K562 (cell line): ENCODE results near the gene DARS1. TPM values are rescaled to one million over a fixed set of nuclear protein-coding genes. Genes with fewer than 3 reads are reported as not detected.

Source experiments
- ATAC-seq: fragments of 200-7000 bp; cut with Tn5 transposase; 3 replicates; pipeline ENCODE4 v1.9.1; 2020; ENCODE audit warnings: moderate library complexity
- BruUV-seq: library from RNA; stranded (reverse); fragments of 400-500 nt; replicated peaks from 2 replicates; lab custom pipeline; 2021; lab: Mats Ljungman, UMichigan
- CTCF ChIA-PET: fragments of 300-600 bp; formaldehyde crosslinking; extraction: SDS; loops from one replicate; lab custom pipeline; 2021; ENCODE audit warnings: low intra/inter-chr PET ratio; lab: Yijun Ruan, JAX
- POLR2A ChIA-PET: fragments of 300-600, 350-650 bp; sonication (Branson Sonifier 250); formaldehyde crosslinking; extraction: SDS; loops from one replicate; lab custom pipeline; 2021; ENCODE audit warnings: antibody characterized with exemption, inconsistent platforms; lab: Yijun Ruan, JAX
- DNase-seq, 4 experiments: peaks; one replicate each; pipeline versions ENCODE4 v3.0.0 to v3.0.0-alpha.2; 2011 to 2018; ENCODE audit warnings: low spot score in 3 of 4, mixed read lengths in 3 of 4; ENCODE audit errors: extremely low read depth in 1 of 4
- FAIRE-seq: peaks from 2 replicates; lab custom pipeline; 2011; peaks lifted over from hg19 to GRCh38; lab: Jason Lieb, UNC
- H2AFZ ChIP-seq: 2 replicates; pipeline ENCODE4 v1.6.0; 2011; ENCODE audit warnings: low read depth, low read length, control low read depth, inconsistent platforms
- H3K27ac ChIP-seq: fragments of 200-600 bp; 3 replicates; pipeline ENCODE4 v1.8.0; 2011; ENCODE audit warnings: low read depth, mild to moderate bottlenecking, control low read depth, inconsistent platforms, low read length, moderate library complexity, mixed read lengths; ENCODE audit errors: extremely low read depth
- H3K27me3 ChIP-seq, 2 experiments: fragments of 300-600 bp in 1 of 2; 2 replicates in 1 of 2; 3 replicates in 1 of 2; pipeline versions ENCODE4 v1.6.0 to v1.8.0; 2011; ENCODE audit warnings: inconsistent platforms in 2 of 2, low read length in 2 of 2, mild to moderate bottlenecking in 1 of 2, mixed read lengths in 1 of 2, moderate library complexity in 1 of 2; ENCODE audit not compliant: control insufficient read depth in 2 of 2, insufficient read depth in 2 of 2
- H3K36me3 ChIP-seq: fragments of 300-600 bp; 3 replicates; pipeline ENCODE4 v1.8.0; 2011; ENCODE audit warnings: mild to moderate bottlenecking, low read length, inconsistent platforms; ENCODE audit not compliant: control insufficient read depth, insufficient read depth
- H3K4me1 ChIP-seq, 2 experiments: fragments of 200-600 bp in 1 of 2; replicated peaks in 1 of 2; 2 replicates in 1 of 2; 3 replicates in 1 of 2; pipeline versions ENCODE4 v1.5.1 to v1.8.0; 2011; ENCODE audit warnings: inconsistent platforms in 2 of 2, low read length in 2 of 2, mild to moderate bottlenecking in 1 of 2, mixed read lengths in 1 of 2, moderate library complexity in 1 of 2; ENCODE audit not compliant: control insufficient read depth in 2 of 2, insufficient read depth in 2 of 2
- H3K4me2 ChIP-seq: 2 replicates; pipeline ENCODE4 v1.6.1; 2011; ENCODE audit warnings: low read length, control low read depth, inconsistent platforms, mixed read lengths; ENCODE audit not compliant: insufficient read depth
- H3K4me3 ChIP-seq: fragments of 200-600 bp; sonication (generic), shearing (Covaris generic); 2 replicates; pipeline ENCODE4 v1.5.1; 2016; ENCODE audit warnings: control low read depth, inconsistent platforms
- H3K79me2 ChIP-seq: fragments of 200-600 bp; 3 replicates; pipeline ENCODE4 v1.8.0; 2011; ENCODE audit warnings: low read length, inconsistent platforms; ENCODE audit not compliant: control insufficient read depth, insufficient read depth
- H3K9ac ChIP-seq, 2 experiments: 2 replicates each; pipeline versions ENCODE4 v1.6.0 to v1.6.1; 2011; ENCODE audit warnings: low read depth in 2 of 2, low read length in 2 of 2, control low read depth in 1 of 2, inconsistent platforms in 1 of 2, mild to moderate bottlenecking in 1 of 2, mixed read lengths in 1 of 2; ENCODE audit not compliant: insufficient read depth in 1 of 2
- H3K9me1 ChIP-seq: one replicate; pipeline ENCODE4 v1.6.0; 2011; ENCODE audit warnings: inconsistent platforms, mild to moderate bottlenecking, low read length, moderate library complexity; ENCODE audit not compliant: control insufficient read depth, insufficient read depth
- H3K9me3 ChIP-seq: replicated peaks from 2 replicates; pipeline ENCODE4 v1.5.1; 2011; ENCODE audit warnings: low read depth, low read length, inconsistent platforms; ENCODE audit not compliant: control insufficient read depth, insufficient read depth
- H4K20me1 ChIP-seq: replicated peaks from 2 replicates; pipeline ENCODE4 v1.6.1; 2011; ENCODE audit warnings: low read length, inconsistent platforms, mixed read lengths; ENCODE audit not compliant: control insufficient read depth, insufficient read depth
- POLR2A ChIP-seq: fragments of 450-650 bp; conservative IDR thresholded peaks from 2 replicates; pipeline ENCODE4 v1.6.1; 2016
- ZNF184 ChIP-seq: sonication (generic); formaldehyde crosslinking; IDR thresholded peaks from 2 replicates; pipeline ENCODE4 v1.5.0; 2020; ENCODE audit warnings: missing genetic modification reagents
- WGBS: fragments of 100-300 bp; shearing (Covaris generic); methylation state at CpG from one replicate; pipeline ENCODE4 v1.1.6; 2016; ENCODE audit warnings: low coverage, mixed read lengths; ENCODE audit not compliant: insufficient coverage; ENCODE audit errors: missing lambda C conversion rate; 5-methylcytosine and 5-hydroxymethylcytosine counted together
- in situ Hi-C: fragments of 300-500 bp; cut with MboI; formaldehyde crosslinking; loops from 4 replicates; pipeline ENCODE4 v1.15.0; 2018; ENCODE audit warnings: inconsistent platforms, mixed read lengths
- intact Hi-C: fragments of 100-400 bp; cut with micrococcal nuclease; formaldehyde crosslinking; loops from 2 replicates; pipeline ENCODE4 v1.14.2; 2022
- polyA plus RNA-seq, 8 experiments: library from polyadenylated mRNA; depleted of rRNA in 4 of 8; stranded (reverse) in 5 of 8; unstranded in 3 of 8; fragments of >200 nt; fragmentation: Nextera tagmentation in 2 of 8; fragmentation: Illumina TruSeq in 1 of 8; extraction: Ambion mirVana in 2 of 8; extraction: Trizol in 1 of 8; gene quantifications; 2 replicates each; pipeline versions ENCODE4 v1.2.1 to v1.2.3, GENCODE V29; 2011 to 2014; ENCODE audit warnings: inconsistent platforms in 1 of 8, missing spikeins in 1 of 8
- total RNA-seq, 7 experiments: library from RNA; depleted of rRNA in 6 of 7; stranded (reverse); fragments of >200 nt in 6 of 7; fragmentation: Illumina TruSeq in 2 of 7; extraction: Trizol in 2 of 7; gene quantifications; 2 replicates each; pipeline versions ENCODE4 v1.2.1 to v1.2.3, GENCODE V29; 2011 to 2021; ENCODE audit warnings: low replicate concordance in 1 of 7
- TF ChIP-seq, protein P1 (sequence below): sonication (generic); formaldehyde crosslinking; IDR thresholded peaks from 2 replicates; pipeline ENCODE4 v1.8.0; 2022; ENCODE audit warnings: missing genetic modification reagents, mild to moderate bottlenecking, borderline replicate concordance
- TF ChIP-seq, protein P2 (sequence below): fragments of 450-650 bp; IDR thresholded peaks from 2 replicates; pipeline ENCODE4 v1.6.1; 2014; ENCODE audit warnings: low read depth, mild to moderate bottlenecking, moderate library complexity, borderline replicate concordance

The DARS1 gene
- total and polyA plus RNA-seq, 9 of the 15 experiments (the other 6 are each of a cell fraction or from before 2014, with no cell fraction given) = 91.5 to 239 (median 98.0) TPM

DNA sequence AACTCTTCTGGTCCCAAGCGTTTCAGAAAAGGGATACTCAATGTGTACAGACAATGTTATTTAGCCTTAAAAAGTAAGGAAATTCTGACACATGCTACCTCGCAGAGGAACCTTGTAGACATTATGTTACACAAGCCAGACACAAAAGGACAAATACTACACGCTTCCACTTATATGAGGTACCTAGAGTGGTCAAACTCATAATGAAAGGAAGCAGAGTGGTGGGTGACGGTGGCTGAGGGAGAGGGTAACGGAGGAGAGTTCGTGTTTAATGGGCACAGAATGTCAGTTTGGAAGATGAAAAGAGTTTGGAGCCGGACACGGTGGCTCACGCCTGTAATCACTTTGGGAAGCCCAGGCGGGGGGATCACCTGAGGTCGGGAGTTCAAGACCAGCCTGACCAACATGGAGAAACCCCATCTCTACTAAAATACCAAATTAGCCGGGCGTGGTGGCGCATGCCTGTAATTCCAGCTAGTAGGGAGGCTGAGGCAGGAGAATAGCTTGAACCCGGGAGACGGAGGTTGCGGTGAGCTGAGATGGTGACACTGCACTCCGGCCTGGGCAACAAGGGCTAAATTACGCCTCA lies 110.6 kb downstream of the DARS1 start (continued):
- TF ChIP-seq ZNF184 (CRISPR knock-in tag) = no peak
- TF ChIP-seq, protein P1, sequence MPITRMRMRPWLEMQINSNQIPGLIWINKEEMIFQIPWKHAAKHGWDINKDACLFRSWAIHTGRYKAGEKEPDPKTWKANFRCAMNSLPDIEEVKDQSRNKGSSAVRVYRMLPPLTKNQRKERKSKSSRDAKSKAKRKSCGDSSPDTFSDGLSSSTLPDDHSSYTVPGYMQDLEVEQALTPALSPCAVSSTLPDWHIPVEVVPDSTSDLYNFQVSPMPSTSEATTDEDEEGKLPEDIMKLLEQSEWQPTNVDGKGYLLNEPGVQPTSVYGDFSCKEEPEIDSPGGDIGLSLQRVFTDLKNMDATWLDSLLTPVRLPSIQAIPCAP (CRISPR knock-in tag) = no peak

DNA sequence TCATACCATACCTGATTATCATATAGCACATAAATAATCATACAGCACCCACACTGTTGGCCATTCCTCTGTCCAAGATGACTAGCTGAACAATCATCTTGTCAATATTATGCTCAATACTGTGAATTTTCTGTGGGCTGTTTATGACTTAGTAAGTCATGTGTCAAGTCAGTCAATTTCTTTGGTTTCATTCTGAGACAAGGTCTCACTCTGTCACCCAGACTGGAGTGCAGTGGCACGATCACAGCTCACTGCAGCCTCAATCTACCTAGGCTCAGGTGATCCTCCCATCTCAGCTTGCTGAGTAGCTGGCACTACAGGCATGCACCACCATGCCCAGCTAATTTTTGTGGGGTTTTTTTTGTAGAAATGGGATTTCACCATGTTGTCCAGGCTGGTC lies 114.9 kb downstream of the DARS1 start:
- H3K9me3 ChIP-seq = no peaks in the 10 kb centered on the region
- peaks cover 3% of the 10 kb centered on the region for H3K9me1 ChIP-seq
- H3K4me2 ChIP-seq = no peak overlapping the region
- 0 out of 2 replicates have a peak, but pooled peaks have one; percentile 16 for TF ChIP-seq POLR2A
- TF ChIP-seq, protein P2, sequence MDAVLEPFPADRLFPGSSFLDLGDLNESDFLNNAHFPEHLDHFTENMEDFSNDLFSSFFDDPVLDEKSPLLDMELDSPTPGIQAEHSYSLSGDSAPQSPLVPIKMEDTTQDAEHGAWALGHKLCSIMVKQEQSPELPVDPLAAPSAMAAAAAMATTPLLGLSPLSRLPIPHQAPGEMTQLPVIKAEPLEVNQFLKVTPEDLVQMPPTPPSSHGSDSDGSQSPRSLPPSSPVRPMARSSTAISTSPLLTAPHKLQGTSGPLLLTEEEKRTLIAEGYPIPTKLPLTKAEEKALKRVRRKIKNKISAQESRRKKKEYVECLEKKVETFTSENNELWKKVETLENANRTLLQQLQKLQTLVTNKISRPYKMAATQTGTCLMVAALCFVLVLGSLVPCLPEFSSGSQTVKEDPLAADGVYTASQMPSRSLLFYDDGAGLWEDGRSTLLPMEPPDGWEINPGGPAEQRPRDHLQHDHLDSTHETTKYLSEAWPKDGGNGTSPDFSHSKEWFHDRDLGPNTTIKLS = no peak
- no peak overlapping the region for H2AFZ ChIP-seq
- H4K20me1 ChIP-seq = 0 out of 2 replicates have a peak, but pooled peaks cover 5% of the 10 kb centered on the region
- H3K27me3 ChIP-seq = no peaks in the 10 kb centered on the region
- ChIA-PET POLR2A (interaction anchor here (0.6 to 1.2 kb wide), 2 partner anchors 11 to 90 kb away, joined by 3 read pairs; no protein-coding TSS in a partner anchor), CTCF (no interaction called here)
- DNase-seq (no peak), FAIRE-seq (no peak), ATAC-seq (no peak)
- BruUV-seq = no TSS peak
- WGBS = 90% methylated on average over 1 of the region's 1 CpG
- H3K79me2 ChIP-seq = peaks cover 47% of the 10 kb centered on the region
- no peak overlapping the region for H3K9ac ChIP-seq
- no peak overlapping the region for H3K27ac ChIP-seq
- in situ Hi-C loops (no loop called here), intact Hi-C loops (no loop called here)
- H3K4me1 ChIP-seq = peaks cover 2 to 12% of the 10 kb centered on the region in 2 experiments; a peak in 4 of 5 replicates
- H3K36me3 ChIP-seq = peaks cover 89% of the 10 kb centered on the region
- H3K4me3 ChIP-seq = no peak overlapping the region
